Adrenal gland (tissue), 5 donors: Measurements from ENCODE around the gene NAV2.

Experiments used
- CTCF ChIP-seq, 6 experiments: fragments of 450-650 bp in 4 of 6; fragments of 200-600 bp in 2 of 6; sonication (generic) in 1 of 6; IDR thresholded peaks; 1 replicate in 5 of 6; 2 replicates in 1 of 6; pipeline versions ENCODE4 v1.5.1 to v1.8.0; 2016 to 2021; ENCODE audit warnings: antibody characterized with exemption in 6 of 6, mild to moderate bottlenecking in 2 of 6, moderate library complexity in 1 of 6
- POLR2A ChIP-seq, 2 donors: fragments of 450-650 bp; IDR thresholded peaks; one replicate each; pipeline ENCODE4 v1.6.1; 2017; ENCODE audit warnings: antibody characterized with exemption in 2 of 2, mild to moderate bottlenecking in 2 of 2, moderate library complexity in 1 of 2
- donor health status: DM: no; HTN: no; CAD: no.

DNA sequence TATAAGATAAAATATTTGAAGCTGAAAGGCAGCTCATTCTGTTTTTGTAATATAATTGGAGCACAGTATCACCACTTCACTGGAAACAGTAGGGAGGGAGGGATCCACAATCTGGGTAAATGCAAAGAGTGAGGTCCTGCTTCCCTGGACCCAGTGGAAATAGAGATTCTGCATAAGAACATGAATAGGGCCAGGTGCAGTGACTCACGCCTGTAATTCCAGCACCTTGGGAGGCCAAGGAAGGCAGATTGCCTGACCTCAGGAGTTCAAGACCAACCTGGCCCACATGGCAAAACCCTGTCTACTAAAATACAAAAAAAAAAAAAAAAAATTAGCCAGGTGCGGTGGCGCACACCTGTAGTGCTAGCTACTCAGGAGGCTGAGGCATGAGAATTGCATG is 303.9 kb downstream of the NAV2 start:
- TF ChIP-seq CTCF (IDR thresholded peaks at IDR 0.05) = no peak
- TF ChIP-seq POLR2A (IDR thresholded peaks at IDR 0.05) = no peak
